ENCODE measurements around the gene TBC1D19.
A peak's percentile ranks its signal among the peaks of the same experiment; 100 is the strongest.

Gene TBC1D19

DNA sequence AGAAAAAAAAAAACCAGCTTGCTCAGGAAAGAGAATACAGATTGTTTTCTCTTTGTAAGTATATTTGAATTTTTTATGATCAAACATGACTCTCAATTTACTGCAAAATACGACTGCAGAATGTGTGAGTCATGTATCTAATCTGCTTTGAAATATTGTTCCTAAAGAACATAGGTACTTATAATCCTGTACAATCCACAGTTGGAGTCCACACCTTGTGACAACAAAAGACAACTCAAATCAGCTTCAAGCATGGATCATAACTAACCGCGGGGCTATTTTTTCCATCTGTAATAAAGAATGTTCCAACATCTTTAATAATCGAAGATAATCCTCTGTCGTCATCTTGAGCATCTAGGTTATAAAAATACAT, 198.9 kb downstream of the TBC1D19 start:
- DNase-seq (ENCODE audit: low spot score): no peak

DNA sequence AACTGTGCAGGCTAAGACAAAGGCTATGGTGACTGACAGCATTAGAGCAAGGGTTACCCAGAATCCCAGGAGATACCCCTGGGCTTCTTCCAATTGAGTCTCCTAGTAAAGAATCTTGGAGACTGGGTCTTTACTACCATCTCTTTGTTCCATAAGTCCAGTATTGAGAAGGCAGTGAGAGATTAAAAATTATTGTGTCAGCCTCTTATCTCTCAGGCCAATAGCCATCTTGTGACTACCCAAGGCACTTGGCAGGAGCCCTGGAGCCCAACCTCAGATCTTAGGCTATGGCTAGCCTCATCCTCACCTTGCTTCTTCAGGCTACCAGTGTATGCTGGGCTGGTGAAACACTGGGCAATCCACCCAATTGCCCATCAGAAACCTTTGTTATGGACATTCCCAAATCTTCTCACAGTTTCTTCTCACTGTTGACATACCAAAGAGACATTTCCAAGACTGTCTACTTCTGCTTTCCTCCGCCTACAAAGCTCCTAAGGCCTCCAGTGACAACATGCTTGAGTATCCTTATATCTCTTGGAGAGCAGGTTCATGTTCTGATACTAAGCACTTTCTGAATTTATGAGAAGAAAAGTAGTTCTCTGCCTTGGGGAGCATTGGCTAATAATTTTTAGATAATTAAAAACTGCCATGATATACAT, 200.5 kb downstream of the TBC1D19 start:
- DNase-seq (ENCODE audit: low spot score): no peak

DNA sequence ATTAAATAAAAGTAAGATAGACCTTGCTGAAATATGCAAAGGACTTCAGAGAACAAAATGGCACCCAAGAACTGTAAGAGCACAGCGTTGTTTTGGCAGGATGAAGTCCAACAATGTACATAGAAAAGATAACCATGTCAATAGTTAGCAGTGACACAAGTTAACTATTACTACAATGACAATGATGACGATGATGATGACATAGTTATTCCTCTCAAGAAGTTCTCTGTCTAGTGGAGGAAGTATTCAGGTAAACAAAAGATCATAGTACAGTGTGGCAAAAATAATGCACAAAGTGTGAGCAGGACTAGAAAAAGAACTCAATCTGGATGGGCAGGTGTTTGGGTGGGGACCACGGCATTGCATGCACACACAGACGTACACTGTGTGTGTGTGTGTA, 201.4 kb downstream of the TBC1D19 start:
- no peak for DNase-seq (ENCODE audit: low spot score)

DNA sequence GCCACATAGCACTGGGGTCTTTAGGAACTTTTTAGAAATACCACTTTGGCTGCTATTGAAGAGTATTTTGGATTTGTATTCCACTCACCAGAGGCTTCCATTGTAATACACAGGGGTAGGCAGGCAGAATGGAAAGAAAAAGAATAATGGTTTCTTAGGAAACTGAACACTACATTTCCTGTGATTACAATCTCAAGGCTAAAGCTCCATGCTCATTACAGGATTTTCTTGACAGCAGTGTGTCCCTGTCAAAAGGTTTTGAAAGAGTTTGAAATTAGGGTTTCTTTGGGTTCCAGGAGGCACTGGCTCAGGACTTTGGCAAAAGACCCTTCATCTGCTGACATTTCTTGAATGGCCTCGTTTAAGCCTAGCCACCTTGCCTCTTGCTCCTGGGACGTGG, 201.9 kb downstream of the TBC1D19 start:
- no peak for DNase-seq (ENCODE audit: low spot score)

DNA sequence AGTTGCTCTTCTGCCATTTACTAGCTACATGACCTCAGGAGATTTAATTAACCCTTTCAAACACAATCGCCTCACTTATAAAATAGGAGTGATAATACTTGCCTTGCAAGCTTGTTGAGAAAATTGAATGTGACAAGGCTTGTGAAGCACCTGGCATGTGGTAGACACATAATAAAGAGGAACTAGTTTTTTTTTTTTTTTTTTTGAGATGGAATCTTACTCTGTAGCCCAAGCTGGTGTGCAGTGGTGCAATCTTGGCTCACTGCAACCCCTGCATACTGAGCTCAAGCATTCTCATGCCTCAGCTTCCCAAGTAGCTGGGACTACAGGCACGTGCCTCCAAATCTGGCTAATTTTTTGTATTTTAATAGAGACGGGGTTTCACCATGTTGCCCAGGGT, 203.0 kb downstream of the TBC1D19 start:
- DNase-seq (ENCODE audit: low spot score): peak; percentile 71

DNA sequence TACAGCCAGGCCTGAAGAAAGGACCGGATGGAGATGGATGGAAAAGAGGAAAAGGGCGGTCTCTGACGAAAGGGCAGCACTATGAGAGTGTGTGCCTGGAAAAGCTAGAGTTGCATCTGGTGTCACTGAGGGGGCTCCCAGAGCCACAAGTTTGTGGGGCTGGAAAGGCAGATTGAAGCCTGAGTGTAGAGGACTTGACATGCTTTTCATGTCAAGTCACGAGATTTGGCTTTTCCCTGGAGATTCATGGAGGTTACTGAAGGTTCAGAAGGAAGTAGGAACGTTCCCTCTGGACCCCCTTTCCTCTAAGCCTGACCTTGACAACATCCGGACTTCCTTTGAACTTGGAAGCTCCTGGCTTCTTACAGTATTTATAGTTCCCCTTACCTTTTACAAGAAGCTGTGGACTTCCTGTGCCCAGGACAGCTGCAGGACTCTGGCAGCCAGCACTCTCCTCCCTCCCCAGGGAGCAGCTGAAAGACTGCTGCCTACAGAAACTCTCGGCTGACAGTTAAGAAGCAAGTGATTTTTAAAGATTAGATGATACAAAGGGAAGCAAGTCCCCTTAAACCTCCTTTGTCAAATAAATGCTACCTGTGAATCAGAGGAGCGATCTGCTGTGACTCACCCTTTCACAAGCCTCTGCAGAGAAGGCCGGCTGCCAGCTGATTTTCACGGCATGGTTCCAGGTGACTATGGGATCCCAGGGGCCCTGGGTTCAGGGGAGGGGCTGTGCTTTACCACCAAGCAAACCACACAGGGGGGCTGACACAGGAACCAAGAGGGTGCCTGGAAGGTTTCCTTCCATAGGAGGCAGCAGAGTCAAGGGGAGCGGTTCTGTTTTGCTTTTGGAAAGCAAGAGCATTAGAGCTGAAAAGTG, 203.8 kb downstream of the TBC1D19 start:
- peak; percentile 62 for DNase-seq (ENCODE audit: low spot score)

DNA sequence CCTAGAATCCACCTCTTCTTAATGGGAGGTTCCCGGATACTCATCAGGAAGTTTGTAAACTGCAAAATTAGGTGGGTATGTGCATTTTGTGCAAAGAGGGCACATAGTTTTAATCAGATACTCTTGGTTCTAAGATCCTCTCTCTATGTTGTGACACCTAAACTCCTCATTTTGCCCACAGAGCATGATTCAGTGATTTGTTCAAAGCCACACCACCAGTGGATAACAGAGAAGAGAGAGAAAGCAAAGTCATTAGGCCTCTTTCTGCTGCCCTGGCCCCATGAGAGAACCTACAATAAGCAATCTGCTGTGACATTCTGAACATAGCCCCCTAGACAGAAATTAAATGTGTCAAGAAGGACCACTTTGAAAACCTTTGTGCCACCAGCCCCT, 204.5 kb downstream of the TBC1D19 start:
- no peak for DNase-seq (ENCODE audit: low spot score)

DNA sequence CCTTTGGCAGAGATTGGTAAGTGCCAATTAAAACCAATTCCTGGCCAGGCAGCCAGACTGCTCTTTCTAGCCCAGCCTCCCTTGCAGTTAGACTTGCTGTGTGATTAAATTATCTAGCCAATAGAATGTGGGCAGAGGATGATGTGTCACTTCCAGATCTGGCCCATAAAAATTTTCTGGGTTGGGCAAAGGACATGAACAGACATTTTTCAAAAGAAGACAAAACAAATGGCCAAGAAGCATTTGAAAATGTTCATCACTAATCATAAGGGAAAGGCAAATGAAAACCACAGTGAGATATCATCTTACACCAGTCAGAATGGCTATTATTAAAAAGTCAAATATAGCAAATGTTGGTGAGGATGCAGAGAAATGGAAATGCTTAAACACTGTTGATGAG, 205.3 kb downstream of the TBC1D19 start:
- DNase-seq (ENCODE audit: low spot score): no peak

DNA sequence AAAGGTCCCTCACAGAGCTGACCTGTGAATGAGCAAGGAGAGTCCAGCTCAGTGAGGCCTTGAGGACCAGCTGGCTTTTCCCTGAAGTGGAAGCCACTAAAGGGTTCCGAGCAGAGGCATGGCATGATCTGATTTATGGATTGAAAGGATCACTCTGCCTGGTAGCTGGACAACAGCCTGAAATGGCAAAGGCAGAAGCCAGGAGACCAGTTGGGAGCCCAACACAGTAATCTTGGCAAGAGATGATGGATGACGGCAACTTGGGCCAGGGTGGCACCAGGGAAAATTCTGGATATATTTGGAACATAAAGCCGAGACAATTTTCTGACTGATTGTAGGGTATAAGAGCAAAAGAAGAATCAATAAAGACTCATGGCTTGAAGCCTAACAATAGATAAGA, 207.5 kb downstream of the TBC1D19 start:
- no peak for DNase-seq (ENCODE audit: low spot score)

DNA sequence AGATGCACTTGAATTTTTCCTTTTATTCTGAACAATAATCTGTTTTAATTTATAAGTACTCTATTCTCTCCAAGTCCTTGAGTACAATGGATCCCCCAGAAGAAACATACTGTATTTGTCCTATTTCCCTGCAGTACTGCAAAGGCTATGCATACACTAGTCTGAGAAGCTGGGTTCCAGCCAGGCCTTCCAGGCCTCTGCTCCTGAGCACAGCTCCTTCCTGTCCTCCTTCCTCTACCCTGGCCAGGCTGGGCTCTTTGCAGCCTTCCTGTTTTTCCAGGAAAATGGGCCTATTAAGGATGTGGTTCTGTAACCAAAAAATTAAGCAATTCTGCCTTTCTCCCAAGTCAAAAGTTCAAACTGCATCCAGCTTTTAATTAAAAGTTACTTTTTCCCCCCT, 208.8 kb downstream of the TBC1D19 start:
- DNase-seq (ENCODE audit: low spot score): no peak

DNA sequence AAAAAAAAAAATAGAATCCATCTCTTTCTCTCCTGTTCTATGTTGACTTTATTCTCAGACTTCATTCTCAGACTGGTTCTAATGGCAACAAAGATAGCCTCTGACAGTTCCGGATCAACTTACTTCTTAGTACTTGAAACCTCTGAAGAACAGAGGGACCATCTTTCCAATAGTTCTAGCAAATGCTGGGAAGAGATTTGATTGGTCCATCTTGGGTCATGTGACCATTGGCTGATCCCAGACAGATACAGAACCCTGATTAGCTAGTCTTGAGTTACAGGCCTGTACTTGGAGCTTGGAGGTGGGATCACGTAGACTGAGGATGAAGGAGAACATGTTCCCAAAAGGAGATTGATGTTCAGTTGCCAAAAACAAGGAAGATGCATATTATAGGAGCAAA, 209.9 kb downstream of the TBC1D19 start:
- DNase-seq (ENCODE audit: low spot score): no peak

DNA sequence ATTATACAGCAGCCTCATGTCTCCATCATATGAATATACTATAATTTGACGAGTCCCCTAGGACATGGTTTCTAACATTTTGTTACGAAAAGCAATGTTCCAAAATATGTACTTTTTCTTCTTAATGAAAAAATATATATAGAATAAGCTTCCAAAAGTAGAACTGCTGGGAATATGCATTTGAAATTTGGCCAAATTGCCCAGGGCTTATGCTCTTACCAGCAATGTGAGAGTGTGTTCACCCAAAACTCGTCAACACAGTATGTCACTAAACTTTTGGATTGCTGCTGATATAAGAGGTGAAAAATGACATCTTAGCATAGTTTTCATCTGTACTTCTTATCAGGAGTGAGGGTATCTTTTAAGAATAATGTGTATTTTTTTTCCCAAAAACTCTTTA, 212.2 kb downstream of the TBC1D19 start:
- DNase-seq (ENCODE audit: low spot score): no peak

DNA sequence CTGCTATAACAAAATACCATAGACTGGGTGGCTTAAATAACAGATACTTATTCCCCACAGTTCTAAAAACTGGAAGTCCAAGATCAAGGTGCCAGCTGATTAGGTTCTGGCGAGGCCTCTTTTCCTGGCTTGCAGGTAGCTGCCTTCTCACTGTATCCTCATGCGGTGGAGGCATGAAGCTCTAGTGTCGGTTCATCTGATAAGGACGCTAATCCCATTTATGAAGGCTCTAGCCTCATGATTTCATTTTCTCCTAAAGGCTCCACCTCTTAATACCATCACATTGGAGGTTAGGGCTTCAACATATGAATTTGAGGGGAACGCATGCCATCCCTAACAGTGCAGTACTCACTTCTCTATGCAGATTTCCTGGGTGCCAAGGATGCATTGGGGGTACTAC, 218.9 kb downstream of the TBC1D19 start:
- no peak for DNase-seq (ENCODE audit: low spot score)

DNA sequence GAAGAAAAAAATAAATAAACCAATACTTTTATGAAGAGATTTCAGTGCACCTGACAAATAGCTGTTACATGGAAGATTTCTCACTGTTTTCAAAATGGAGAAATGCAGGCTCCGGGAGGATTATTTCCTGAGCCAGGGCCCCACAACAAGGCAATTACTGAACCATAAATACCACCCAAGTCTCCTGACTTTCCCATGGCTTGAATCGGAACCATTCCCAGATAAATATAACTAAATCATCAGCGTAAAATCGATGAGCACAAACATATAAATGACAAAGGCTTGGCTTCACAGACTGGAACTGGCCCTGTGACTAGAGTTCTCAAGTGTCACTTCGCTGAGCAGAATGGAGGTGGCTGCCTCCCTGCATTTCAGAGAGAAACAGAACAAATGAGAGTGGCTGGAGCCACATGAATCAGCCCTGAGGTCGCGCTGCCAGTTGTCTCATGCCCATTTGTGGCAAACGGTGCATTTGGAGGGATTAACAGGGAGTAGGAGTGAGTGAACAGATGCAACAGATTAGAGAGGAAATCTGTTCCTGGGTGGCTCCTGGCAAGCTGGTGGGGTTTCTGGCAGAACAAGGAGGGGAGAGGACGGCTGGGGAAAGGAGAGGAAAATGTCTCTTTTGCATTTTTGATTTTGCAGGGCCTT, 219.5 kb downstream of the TBC1D19 start:
- DNase-seq (ENCODE audit: low spot score): no peak

DNA sequence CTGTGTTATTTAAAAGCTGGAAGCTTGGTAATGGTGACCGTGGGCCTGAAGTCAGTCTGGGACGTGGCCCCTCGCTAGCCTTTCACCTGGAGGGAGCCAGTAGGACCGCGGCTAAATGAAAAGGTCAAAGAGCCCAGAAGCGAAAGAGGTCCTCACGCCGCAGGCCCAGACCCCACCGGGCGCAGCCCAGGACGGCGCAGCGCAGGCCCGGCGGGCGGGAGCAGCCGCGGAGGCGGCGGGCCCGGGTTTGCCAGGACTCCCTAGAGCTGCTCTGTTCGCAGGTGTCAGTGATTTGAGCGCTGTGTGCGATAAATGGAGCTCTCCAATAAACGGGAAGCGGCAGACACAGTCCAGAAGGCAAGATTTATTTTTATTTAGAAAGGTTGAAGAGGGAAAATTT, 220.6 kb downstream of the TBC1D19 start:
- no peak for DNase-seq (ENCODE audit: low spot score)

DNA sequence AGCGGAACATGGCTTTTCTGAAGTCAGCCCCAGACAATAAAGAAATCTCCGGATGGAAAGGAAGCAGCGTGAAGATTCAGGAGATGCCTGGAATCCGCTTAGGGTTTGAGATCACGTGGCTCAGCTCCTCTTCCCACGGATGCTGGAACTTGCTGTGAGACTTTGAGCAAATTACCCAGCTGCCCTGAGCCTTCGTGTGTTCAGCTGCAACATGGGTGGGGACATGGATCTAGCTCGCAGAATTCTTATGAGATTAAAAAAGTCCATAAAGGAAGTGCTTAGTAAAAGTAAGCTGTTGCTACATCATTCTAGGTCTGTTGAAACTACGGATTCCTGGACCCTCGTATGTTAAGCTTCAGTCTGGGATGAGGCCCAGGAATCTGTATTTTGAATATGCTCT, 221.0 kb downstream of the TBC1D19 start:
- DNase-seq (ENCODE audit: low spot score): no peak
